ENCODE measurements around the gene BID. TPM values are rescaled to one million over a fixed set of nuclear protein-coding genes. Genes with fewer than 3 reads are reported as not detected.

Gene BID
- total RNA-seq, 3 donors from 2014 or later (not counting 1 experiment from before 2014, with no cell fraction given): 40.9 to 42.4 (median 42.3) TPM

GRCh38 chr22:17746916-17747315 lies 27.4 kb downstream of the BID start:
- Mint-ChIP-seq H3K36me3 (no peaks in the 10 kb centered on the region), H3K27me3 (ENCODE audit: low read depth in 2 of 2) (no peaks in the 10 kb centered on the region), H3K27ac (peak overlapping the region; percentile 19 to 67), H3K9me3 (no peaks in the 10 kb centered on the region), H3K4me1 (peaks cover 13 to 14% of the 10 kb centered on the region in 2 donors), H3K4me3 (no peak overlapping the region)
- 98% methylated on average over 10 of the region's 10 CpGs for WGBS (ENCODE audit: insufficient coverage)
- Histone ChIP-seq H3K4me1 (ENCODE audit: control insufficient read depth, insufficient read depth, low read length) (no peaks in the 10 kb centered on the region), H3K36me3 (ENCODE audit: control insufficient read depth, insufficient read depth, low read length) (peaks cover 15% of the 10 kb centered on the region), H3K4me3 (ENCODE audit: low read length) (no peak overlapping the region), H3K27me3 (ENCODE audit: control insufficient read depth, insufficient read depth, low read length) (no peaks in the 10 kb centered on the region), H3K27ac (ENCODE audit: low read length) (no peak overlapping the region), H3K9me3 (ENCODE audit: control insufficient read depth, insufficient read depth, low read length) (no peaks in the 10 kb centered on the region)
- intact Hi-C loops (cut with micrococcal nuclease): no loop called here
- TF ChIP-seq, protein P1, sequence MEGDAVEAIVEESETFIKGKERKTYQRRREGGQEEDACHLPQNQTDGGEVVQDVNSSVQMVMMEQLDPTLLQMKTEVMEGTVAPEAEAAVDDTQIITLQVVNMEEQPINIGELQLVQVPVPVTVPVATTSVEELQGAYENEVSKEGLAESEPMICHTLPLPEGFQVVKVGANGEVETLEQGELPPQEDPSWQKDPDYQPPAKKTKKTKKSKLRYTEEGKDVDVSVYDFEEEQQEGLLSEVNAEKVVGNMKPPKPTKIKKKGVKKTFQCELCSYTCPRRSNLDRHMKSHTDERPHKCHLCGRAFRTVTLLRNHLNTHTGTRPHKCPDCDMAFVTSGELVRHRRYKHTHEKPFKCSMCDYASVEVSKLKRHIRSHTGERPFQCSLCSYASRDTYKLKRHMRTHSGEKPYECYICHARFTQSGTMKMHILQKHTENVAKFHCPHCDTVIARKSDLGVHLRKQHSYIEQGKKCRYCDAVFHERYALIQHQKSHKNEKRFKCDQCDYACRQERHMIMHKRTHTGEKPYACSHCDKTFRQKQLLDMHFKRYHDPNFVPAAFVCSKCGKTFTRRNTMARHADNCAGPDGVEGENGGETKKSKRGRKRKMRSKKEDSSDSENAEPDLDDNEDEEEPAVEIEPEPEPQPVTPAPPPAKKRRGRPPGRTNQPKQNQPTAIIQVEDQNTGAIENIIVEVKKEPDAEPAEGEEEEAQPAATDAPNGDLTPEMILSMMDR (IDR thresholded peaks at IDR 0.05): no peak
- DNase-seq (no peak), ATAC-seq (no peak)

DNA sequence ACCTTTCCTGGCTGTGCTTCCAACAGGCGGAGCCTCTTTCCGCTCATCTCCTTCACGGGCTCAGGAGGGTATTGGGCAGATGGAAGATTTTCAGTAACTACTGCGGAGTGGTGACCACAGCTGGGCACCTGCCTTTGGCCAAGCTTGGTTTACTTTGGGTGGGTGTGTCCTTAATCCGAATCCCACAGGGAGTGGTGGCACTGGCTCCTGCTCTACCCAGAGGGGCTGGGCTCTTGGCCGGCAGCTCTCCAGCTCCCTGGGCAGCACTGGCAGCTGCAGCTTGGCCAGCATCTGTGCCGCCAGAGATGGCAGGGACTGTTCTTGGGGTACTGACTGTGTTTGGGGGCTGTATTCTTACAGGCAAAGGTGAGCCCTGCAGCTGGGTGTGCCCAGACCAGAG lies 29.8 kb downstream of the BID start:
- Histone ChIP-seq H3K36me3 (ENCODE audit: control insufficient read depth, insufficient read depth, low read length) (peaks cover 22% of the 10 kb centered on the region), H3K27ac (ENCODE audit: low read length) (no peak overlapping the region), H3K9me3 (ENCODE audit: control insufficient read depth, insufficient read depth, low read length) (no peaks in the 10 kb centered on the region), H3K27me3 (ENCODE audit: control insufficient read depth, insufficient read depth, low read length) (no peaks in the 10 kb centered on the region), H3K4me1 (ENCODE audit: control insufficient read depth, insufficient read depth, low read length) (no peaks in the 10 kb centered on the region), H3K4me3 (ENCODE audit: low read length) (no peak overlapping the region)
- peak overlapping the region; percentile 31 to 63 for H3K27ac Mint-ChIP-seq
- H3K4me3 Mint-ChIP-seq: no peak overlapping the region
- no peaks in the 10 kb centered on the region for H3K27me3 Mint-ChIP-seq (ENCODE audit: low read depth in 2 of 2)
- DNase-seq (no peak), ATAC-seq (no peak)
- TF ChIP-seq, protein P1 (IDR thresholded peaks at IDR 0.05): no peak
- no peaks in the 10 kb centered on the region for H3K9me3 Mint-ChIP-seq
- peaks cover 6 to 10% of the 10 kb centered on the region in 2 donors for H3K4me1 Mint-ChIP-seq
- 98% methylated on average over 7 of the region's 7 CpGs for WGBS (ENCODE audit: insufficient coverage)
- intact Hi-C loops (cut with micrococcal nuclease): loop anchor here (5.0 kb wide), 1 partner anchor 43 kb away; no protein-coding TSS in a partner anchor
- H3K36me3 Mint-ChIP-seq: no peaks in the 10 kb centered on the region

GRCh38 chr22:17743661-17744411 lies 30.4 kb downstream of the BID start:
- intact Hi-C loops (cut with micrococcal nuclease): loop anchor here (5.0 kb wide), 1 partner anchor 43 kb away; no protein-coding TSS in a partner anchor

More at GRCh38 chr22:17743661-17744411, 30.4 kb downstream of the BID start:
- Mint-ChIP-seq H3K9me3 (no peaks in the 10 kb centered on the region), H3K27ac (peak overlapping the region in 1 of 2 donors; percentile 36), H3K27me3 (ENCODE audit: low read depth in 2 of 2) (no peaks in the 10 kb centered on the region), H3K36me3 (no peaks in the 10 kb centered on the region), H3K4me1 (peaks cover 6 to 10% of the 10 kb centered on the region in 2 donors), H3K4me3 (no peak overlapping the region)
- Histone ChIP-seq H3K4me1 (ENCODE audit: control insufficient read depth, insufficient read depth, low read length) (no peaks in the 10 kb centered on the region), H3K27me3 (ENCODE audit: control insufficient read depth, insufficient read depth, low read length) (no peaks in the 10 kb centered on the region), H3K4me3 (ENCODE audit: low read length) (no peak overlapping the region), H3K36me3 (ENCODE audit: control insufficient read depth, insufficient read depth, low read length) (peaks cover 27% of the 10 kb centered on the region), H3K27ac (ENCODE audit: low read length) (no peak overlapping the region), H3K9me3 (ENCODE audit: control insufficient read depth, insufficient read depth, low read length) (no peaks in the 10 kb centered on the region)
- WGBS (ENCODE audit: insufficient coverage): 93% methylated on average over 25 of the region's 25 CpGs
- DNase-seq: no peak
- TF ChIP-seq, protein P1 (IDR thresholded peaks at IDR 0.05): no peak
- no peak for ATAC-seq
